ENCODE data around the gene NOL8. TPM values are rescaled to one million over a fixed set of nuclear protein-coding genes. Genes with fewer than 3 reads are reported as not detected.

Gene NOL8
- total RNA-seq (89.1 and 91.0 TPM in 2 replicates), polyA plus RNA-seq (19.9 and 33.1 TPM in 2 replicates), polyA minus RNA-seq (10.9 and 21.0 TPM in 2 replicates)
- 55.2 TPM for total RNA-seq (2013)

GRCh38 chr9:92325269-92325990 is at the start of gene NOL8, which contains the start of gene CENPP:
TSS of gene NOL8 (minus strand) at chr9:92325350. CDS start at chr9:92324161, 1,189 bp downstream.
TSS of gene CENPP (plus strand) at chr9:92325953.
- WGBS (ENCODE audit: insufficient coverage): under 1% methylated on average over 49 of the region's 55 CpGs

More at GRCh38 chr9:92325269-92325990, at the start of gene NOL8, which contains the start of gene CENPP:
- Histone ChIP-seq H3K79me2 (ENCODE audit: control insufficient read depth, insufficient read depth, low read length) (peaks cover 43% of the 10 kb centered on the region), H2AFZ (ENCODE audit: insufficient read depth, low read depth, low read length, poor library complexity, severe bottlenecking) (peak within 1 kb of the TSS; percentile 97), H3K27ac (ENCODE audit: low read length in 2 of 2) (peak within 1 kb of the TSS; percentile 96 to 97), H3K4me3 (ENCODE audit: control extremely low read depth in 1 of 5, extremely low read depth in 1 of 5, insufficient read depth in 1 of 5, low read depth in 2 of 5, low read length in 4 of 5) (peak within 1 kb of the TSS; percentile 79 to 98 (median 90)), H3K9ac (ENCODE audit: low read length) (peak within 1 kb of the TSS; percentile 97), H3K36me3 (replicated peaks in 1 of 2; ENCODE audit: control extremely low read depth in 1 of 2, control insufficient read depth in 1 of 2, extremely low read depth in 1 of 2, insufficient read depth in 2 of 2, low read length in 1 of 2) (peaks cover 0 to 27% of the 10 kb centered on the region in 2 experiments), H3K27me3 (replicated peaks in 1 of 4; ENCODE audit: control extremely low read depth in 1 of 4, control insufficient read depth in 3 of 4, insufficient read depth in 4 of 4, low read length in 3 of 4) (no peaks in the 10 kb centered on the region), H4K20me1 (ENCODE audit: control insufficient read depth, insufficient read depth, low read length, poor library complexity, severe bottlenecking) (no peaks in the 10 kb centered on the region), H3K9me3 (ENCODE audit: control extremely low read depth in 1 of 3, control insufficient read depth in 2 of 3, insufficient read depth in 1 of 3, low read length in 2 of 3) (no peaks in the 10 kb centered on the region), H3K4me2 (replicated peaks; ENCODE audit: low read depth, low read length, poor library complexity, severe bottlenecking) (peak within 1 kb of the TSS; percentile 95), H3K4me1 (ENCODE audit: control insufficient read depth in 2 of 2, insufficient read depth in 2 of 2, low read length in 2 of 2) (peaks cover 15 to 20% of the 10 kb centered on the region in 2 donors)
- peak; percentile 91 for ATAC-seq (ENCODE audit: low read depth)
- H3K4me3 Mint-ChIP-seq: peak within 1 kb of the TSS; percentile 97
- TF ChIP-seq CTCF (IDR thresholded peaks at IDR 0.05) (no peak), EZH2 (IDR thresholded peaks at IDR 0.05; ENCODE audit: borderline replicate concordance, insufficient read depth, low read depth, low read length, poor library complexity, severe bottlenecking) (no peak)
- ChIA-PET CTCF (interaction anchor here (0.6 to 2.1 kb wide), 4 partner anchors 109 to 489 kb away, joined by 3 to 5 read pairs (median 4); partner anchors contain the start of gene IPPK), POLR2A (interaction anchor here (0.5 to 1.8 kb wide), 5 partner anchors 26 to 1514 kb away, joined by 3 to 8 read pairs (median 3); partner anchors contain the start of gene IPPK)
- H3K9me3 Mint-ChIP-seq (ENCODE audit: insufficient read depth): no peaks in the 10 kb centered on the region
- no peaks in the 10 kb centered on the region for H3K27me3 Mint-ChIP-seq
- DNase-seq: peak; percentile 97
- H3K27ac Mint-ChIP-seq: peak within 1 kb of the TSS; percentile 97
- peaks cover 33% of the 10 kb centered on the region for H3K4me1 Mint-ChIP-seq
- intact Hi-C loops (cut with micrococcal nuclease): loop anchor here (1.0 to 10.0 kb wide), 3 partner anchors 32 to 439 kb away; partner anchors contain the start of genes BICD2 and IARS1
